Memory B cell (primary cell): ENCODE results near the gene INHBA.

Source experiments
- ATAC-seq: fragments of 150-1000 bp; cut with Tn5 transposase; 2 replicates; pipeline ENCODE4 v1.10.0; 2021; ENCODE audit warnings: low read depth, mild to moderate bottlenecking, moderate library complexity
- DNase-seq, 2 donors: peaks; one replicate each; pipeline ENCODE4 v3.0.0; 2022; ENCODE audit warnings: low spot score in 2 of 2
- H3K27ac Mint-ChIP-seq: one replicate; pipeline ENCODE4 v1.8.0; 2022; ENCODE audit warnings: mild to moderate bottlenecking, moderate library complexity, mixed read lengths
- H3K27me3 Mint-ChIP-seq: one replicate; pipeline ENCODE4 v1.8.0; 2022; ENCODE audit warnings: mixed read lengths
- H3K36me3 Mint-ChIP-seq: one replicate; pipeline ENCODE4 v1.8.0; 2022; ENCODE audit warnings: mild to moderate bottlenecking, mixed read lengths
- H3K4me1 Mint-ChIP-seq: one replicate; pipeline ENCODE4 v1.8.0; 2022; ENCODE audit warnings: mixed read lengths
- H3K4me3 Mint-ChIP-seq: one replicate; pipeline ENCODE4 v1.8.0; 2022; ENCODE audit warnings: mild to moderate bottlenecking, moderate library complexity, mixed read lengths
- H3K9me3 Mint-ChIP-seq: one replicate; pipeline ENCODE4 v1.8.0; 2022; ENCODE audit warnings: mixed read lengths

INHBA gene

GRCh38 chr7:41641011-41641664 is 61.8 kb downstream of the INHBA start:
- Mint-ChIP-seq H3K36me3 (no peaks in the 10 kb centered on the region), H3K9me3 (no peaks in the 10 kb centered on the region), H3K27me3 (peaks cover 2% of the 10 kb centered on the region), H3K4me1 (no peaks in the 10 kb centered on the region), H3K4me3 (no peak overlapping the region), H3K27ac (no peak overlapping the region)
- no peak for DNase-seq
- no peak for ATAC-seq

- Mint-ChIP-seq H3K27me3 (peaks cover 2% of the 10 kb centered on the region), H3K36me3 (no peaks in the 10 kb centered on the region), H3K4me3 (no peak overlapping the region), H3K27ac (no peak overlapping the region), H3K4me1 (no peaks in the 10 kb centered on the region), H3K9me3 (no peaks in the 10 kb centered on the region)
- DNase-seq = no peak
- ATAC-seq = no peak
Measured at GRCh38 chr7:41640487-41640886, 62.4 kb downstream of the INHBA start.

GRCh38 chr7:41637049-41637448 is 65.8 kb downstream of the INHBA start:
- Mint-ChIP-seq H3K27ac (no peak overlapping the region), H3K4me3 (no peak overlapping the region), H3K36me3 (no peaks in the 10 kb centered on the region), H3K9me3 (no peaks in the 10 kb centered on the region), H3K4me1 (no peaks in the 10 kb centered on the region), H3K27me3 (peaks cover 2% of the 10 kb centered on the region)
- no peak for ATAC-seq
- DNase-seq = no peak
